Stimulated activated CD4-positive, alpha-beta T cell treated with anti-CD3 and anti-CD28 coated beads, Interleukin-1b, Interleukin-23, amount 100 ng/mL, for 48 hours (primary cell): ENCODE results near the gene TBC1D9.

Experiments used
- DNase-seq: peaks from one replicate; pipeline ENCODE4 v3.0.0-alpha.2; 2020

Gene TBC1D9

DNA sequence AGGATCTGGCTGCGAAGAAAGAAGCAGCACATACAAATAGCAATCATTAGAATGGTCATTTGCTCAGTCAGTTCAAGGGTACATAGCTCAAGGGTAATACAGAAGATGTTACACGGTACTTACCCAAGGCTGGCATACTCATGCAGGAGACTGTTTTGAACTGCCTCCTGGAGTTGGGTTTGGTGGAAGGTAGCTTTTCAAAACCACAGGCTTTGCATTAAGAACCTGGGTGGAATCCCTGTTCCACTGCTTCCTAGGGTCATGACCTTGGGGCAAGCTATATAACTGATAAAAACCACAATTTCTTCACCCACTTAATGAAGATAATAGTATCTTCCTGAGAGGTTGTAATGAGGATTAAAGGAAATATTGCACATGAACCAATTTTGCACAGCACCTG, 36.5 kb downstream of the TBC1D9 start:
- no peak for DNase-seq

DNA sequence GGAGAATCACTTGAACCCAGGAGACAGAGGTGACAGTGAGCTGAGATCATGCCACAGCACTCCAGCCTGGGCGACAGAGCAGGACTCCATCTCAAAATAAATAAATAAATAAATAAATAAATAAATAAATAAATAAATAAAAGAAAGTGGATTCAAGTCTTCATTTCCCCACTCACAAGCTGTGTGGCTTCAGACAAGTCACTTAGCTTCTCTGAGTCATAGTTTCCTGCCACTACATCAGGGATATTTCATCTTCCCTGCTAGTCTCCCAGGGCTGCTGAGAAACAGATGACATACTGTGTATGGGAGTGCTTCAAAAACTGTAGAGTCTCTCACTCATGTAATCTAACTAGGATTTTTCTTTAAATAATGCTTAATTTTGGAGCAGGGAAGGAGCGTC, 37.2 kb downstream of the TBC1D9 start:
- DNase-seq = no peak

GRCh38 chr4:140718241-140718952, 37.8 kb downstream of the TBC1D9 start:
- no peak for DNase-seq

DNA sequence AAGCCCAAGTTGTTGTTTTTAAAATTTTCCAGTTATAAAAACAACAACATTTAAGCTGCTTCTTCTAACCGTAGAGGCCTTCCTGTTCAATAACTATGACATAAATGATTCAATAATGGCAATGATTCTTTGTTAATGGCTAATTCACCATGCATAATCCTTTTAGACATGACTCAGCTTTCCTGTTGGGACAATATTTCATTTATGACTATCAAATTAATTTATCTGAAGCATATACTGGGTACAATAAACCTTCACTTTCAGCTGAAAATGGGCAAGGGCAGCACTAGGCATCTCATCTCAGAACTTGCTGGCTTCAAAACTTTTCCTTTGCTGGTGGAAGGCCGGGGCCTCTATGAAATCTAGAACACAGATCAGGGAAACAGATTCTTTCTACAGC, 38.9 kb downstream of the TBC1D9 start:
- no peak for DNase-seq

- no peak for DNase-seq
Measured at GRCh38 chr4:140715119-140715518, 41.1 kb downstream of the TBC1D9 start.

GRCh38 chr4:140711910-140712309, 44.3 kb downstream of the TBC1D9 start:
- no peak for DNase-seq

DNA sequence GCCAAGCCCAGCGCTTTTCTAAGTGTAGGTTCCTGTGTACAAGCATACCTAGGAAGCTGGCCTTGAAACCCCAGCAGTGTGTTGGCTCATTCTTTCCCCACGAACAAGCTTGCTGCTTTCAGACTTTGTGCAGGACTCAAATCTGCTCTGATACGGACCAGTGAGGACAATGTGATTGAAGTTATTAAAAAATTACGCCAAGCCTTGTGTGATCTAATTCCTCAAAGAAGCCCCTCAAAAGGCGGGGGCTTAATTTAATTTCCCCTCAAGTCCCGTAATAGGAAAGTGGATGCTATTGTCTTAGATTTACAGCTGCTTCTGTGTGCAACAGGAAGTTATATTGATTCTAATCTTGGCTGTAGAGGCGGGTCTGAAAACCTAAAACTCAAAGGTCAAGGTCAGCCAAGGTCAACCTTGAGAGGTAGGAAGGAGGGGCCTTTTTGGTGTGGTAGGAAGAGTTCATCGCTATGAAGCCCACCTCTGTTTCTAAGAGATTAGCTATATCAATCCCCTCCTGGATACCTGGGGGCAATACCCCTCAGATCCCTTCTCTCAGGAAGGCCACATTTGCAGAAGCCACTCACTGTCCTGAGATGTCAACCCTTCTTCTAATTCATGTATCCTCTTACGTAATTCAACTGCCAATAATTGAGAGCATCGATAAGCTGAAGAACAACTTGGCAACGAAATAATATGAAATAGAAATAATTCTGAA, 45.1 kb downstream of the TBC1D9 start:
- no peak for DNase-seq

- no peak for DNase-seq
Measured at GRCh38 chr4:140707325-140707724, 48.9 kb downstream of the TBC1D9 start.

GRCh38 chr4:140706665-140707064, 49.5 kb downstream of the TBC1D9 start:
- DNase-seq = no peak

DNA sequence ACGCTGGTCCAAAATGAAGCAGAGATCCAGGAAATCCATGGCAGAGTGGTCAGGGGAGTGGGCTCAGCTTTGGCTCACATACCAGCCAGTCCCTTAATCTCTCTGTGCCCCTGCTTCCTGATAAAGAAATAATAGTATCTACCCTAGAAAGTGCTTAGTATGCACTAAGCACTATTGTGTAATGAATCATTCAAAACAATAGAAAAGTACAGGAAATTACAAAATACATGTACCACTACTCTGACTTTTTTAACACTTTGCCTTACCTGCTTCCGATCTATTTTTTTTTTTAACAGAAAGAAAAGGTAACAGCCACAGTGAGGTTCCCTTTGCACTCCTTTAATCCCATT, 49.9 kb downstream of the TBC1D9 start:
- DNase-seq = no peak

DNA sequence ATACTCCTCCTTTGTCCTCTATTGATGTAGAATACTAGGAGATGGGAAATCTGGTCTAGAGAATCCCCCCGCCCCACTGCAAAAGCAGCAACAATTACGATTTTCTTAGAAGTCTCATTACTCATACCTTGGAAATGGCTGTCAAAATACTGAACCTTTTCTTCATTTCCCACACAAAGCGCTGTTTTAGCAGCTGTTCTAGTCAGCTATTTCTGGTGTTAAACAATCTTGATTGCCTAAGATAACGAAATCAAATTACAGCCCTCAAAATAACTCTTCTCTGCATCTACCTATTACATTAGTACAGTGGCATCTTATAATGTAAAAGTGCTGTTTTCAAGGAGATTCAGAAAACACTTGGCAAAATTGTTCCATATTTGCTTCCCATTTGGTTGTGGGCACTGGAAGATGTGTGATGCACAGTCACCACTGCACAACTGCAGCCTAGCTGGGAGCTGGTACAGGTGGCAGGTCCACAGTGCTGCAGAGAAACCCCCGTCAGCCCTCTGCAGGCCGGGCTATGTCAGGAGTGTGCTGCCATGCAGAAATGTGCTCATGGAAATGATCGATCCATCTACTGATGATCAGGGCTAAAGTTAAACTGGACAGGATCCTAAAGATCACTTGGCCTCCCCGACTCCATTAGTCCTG, 50.4 kb downstream of the TBC1D9 start:
- no peak for DNase-seq

DNA sequence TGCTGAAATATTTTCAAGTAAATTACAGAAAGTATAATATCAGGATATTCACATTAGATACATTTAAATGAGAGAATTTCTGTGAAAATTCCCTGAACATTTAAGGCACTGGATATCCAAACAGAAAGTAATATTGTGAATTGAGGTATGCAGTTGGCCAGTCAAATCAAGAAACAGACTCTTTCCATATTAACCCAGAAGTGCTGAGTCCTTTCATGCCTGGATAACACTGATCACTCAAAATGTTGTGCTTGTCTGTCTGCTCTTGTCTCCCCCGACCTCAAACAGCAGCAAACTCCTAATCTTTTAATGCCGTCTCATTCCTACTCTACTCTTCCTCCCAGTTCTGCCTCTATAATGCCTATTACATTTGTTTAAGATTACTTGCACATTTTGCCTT, 51.2 kb downstream of the TBC1D9 start:
- DNase-seq = no peak

GRCh38 chr4:140704392-140704960, 51.7 kb downstream of the TBC1D9 start:
- DNase-seq = no peak

DNA sequence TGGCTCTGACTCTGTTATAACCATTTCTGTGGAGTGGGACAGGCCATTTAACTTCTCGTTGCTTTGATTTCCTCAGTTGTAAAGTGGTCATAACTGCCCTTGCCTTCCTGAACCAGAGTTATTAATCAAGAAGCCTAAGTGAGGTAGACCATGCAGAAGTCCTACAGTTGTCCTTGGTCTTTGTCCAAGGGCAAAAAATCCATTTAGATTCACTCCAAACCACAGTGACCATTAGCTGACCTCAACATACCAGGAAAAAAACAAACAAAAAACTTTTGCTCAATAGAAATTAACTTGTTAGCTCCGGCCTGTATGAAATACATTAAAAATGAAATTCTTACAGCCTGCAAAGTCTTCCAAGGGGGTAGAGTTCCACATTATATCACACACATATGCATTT, 52.7 kb downstream of the TBC1D9 start:
- DNase-seq = no peak

- no peak for DNase-seq
Measured at GRCh38 chr4:140702096-140702757, 54.0 kb downstream of the TBC1D9 start.

DNA sequence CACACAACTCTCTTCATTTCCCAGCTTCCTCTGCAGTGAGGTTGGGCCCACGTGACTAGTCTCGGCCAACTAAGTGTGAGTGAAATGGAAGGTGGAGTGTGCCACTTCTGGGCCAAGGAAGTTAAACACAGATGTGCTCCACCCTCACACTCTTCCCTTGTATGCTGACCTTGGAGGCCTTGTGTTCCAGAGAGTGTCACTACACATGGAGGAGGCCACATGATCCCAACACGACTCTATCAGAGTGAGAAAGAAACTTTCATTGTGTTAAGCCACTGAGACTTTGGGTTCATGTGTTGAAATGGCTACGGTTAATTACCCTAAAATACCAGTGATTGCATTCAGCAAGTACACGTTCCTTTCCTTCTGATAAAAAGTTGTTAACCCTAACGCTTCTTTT, 55.1 kb downstream of the TBC1D9 start:
- DNase-seq = no peak

GRCh38 chr4:140697709-140698560, 58.2 kb downstream of the TBC1D9 start:
- no peak for DNase-seq

- DNase-seq = no peak
Measured at GRCh38 chr4:140695483-140695882, 60.7 kb downstream of the TBC1D9 start.

DNA sequence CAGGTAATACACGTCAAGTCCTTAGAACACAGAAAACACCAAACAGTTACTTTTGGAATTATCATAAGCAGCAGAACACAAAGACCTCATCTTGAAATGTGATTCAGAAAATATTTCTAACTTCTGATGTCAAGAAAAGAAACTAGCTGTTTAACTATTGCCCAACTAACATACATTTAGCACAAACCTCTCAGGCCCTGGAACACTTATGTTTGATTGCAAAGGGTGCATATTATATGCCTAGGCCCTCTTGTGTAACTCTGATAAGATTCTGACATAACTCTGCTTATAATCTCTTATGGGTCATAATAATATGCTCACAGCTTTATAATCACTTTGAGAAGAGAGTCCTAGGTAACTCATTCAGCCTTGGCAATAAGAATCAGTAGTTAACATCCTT, 62.6 kb downstream of the TBC1D9 start:
- DNase-seq = no peak

GRCh38 chr4:140691369-140691768, 64.8 kb downstream of the TBC1D9 start:
- DNase-seq = no peak

GRCh38 chr4:140690093-140690492, 66.1 kb downstream of the TBC1D9 start:
- DNase-seq = no peak

- DNase-seq = no peak
Measured at GRCh38 chr4:140689623-140690022, 66.6 kb downstream of the TBC1D9 start.
